Naive thymus-derived CD4-positive, alpha-beta T cell (primary cell): ENCODE measurements around the gene SURF2. TPM values are rescaled to one million over a fixed set of nuclear protein-coding genes. Genes with fewer than 3 reads are reported as not detected.
A peak's percentile ranks its signal among the peaks of the same experiment; 100 is the strongest.
"Not testable (repeated sequence)": the region's sequence is repeated elsewhere in the genome, so short reads cannot be mapped to it uniquely, and the experiment has no call there.

ENCODE experiments used
- ATAC-seq: fragments of 150-1000 bp; cut with Tn5 transposase; 2 replicates; pipeline ENCODE4 v1.10.0; 2021; ENCODE audit warnings: mild to moderate bottlenecking, moderate library complexity
- CTCF ChIA-PET: fragments of 350-600 bp; sonication (Branson Sonifier 250); formaldehyde crosslinking; loops from one replicate; lab custom pipeline; 2021; ENCODE audit warnings: antibody characterized with exemption; lab: Charles Lee
- POLR2A ChIA-PET: fragments of 350-600 bp; sonication (Branson Sonifier 250); formaldehyde crosslinking; loops from one replicate; lab custom pipeline; 2021; ENCODE audit warnings: antibody characterized with exemption, inconsistent platforms; lab: Charles Lee
- DNase-seq, 9 donors: peaks; one replicate each; pipeline versions ENCODE4 v3.0.0 to v3.0.0-alpha.2; 2020 to 2022; ENCODE audit warnings: mixed read lengths in 1 of 9
- H3K27ac ChIP-seq: one replicate; pipeline ENCODE4 v1.7.0; 2013; ENCODE audit warnings: mild to moderate bottlenecking, low read depth, low read length, moderate library complexity
- H3K27me3 ChIP-seq, 2 donors: one replicate each; pipeline ENCODE4 v1.7.0; 2013; ENCODE audit warnings: low read length in 2 of 2, mild to moderate bottlenecking in 2 of 2, moderate library complexity in 2 of 2; ENCODE audit not compliant: control insufficient read depth in 2 of 2, insufficient read depth in 2 of 2
- H3K36me3 ChIP-seq, 3 experiments: 1 replicate in 2 of 3; 2 replicates in 1 of 3; pipeline ENCODE4 v1.7.0; 2013; ENCODE audit warnings: low read length in 3 of 3, mild to moderate bottlenecking in 3 of 3, moderate library complexity in 1 of 3; ENCODE audit not compliant: insufficient read depth in 3 of 3, control insufficient read depth in 2 of 3
- H3K4me1 ChIP-seq, 2 donors: one replicate each; pipeline ENCODE4 v1.7.0; 2013; ENCODE audit warnings: low read length in 2 of 2, mild to moderate bottlenecking in 2 of 2, moderate library complexity in 1 of 2; ENCODE audit not compliant: control insufficient read depth in 2 of 2, insufficient read depth in 2 of 2
- H3K4me3 ChIP-seq: 2 replicates; pipeline ENCODE4 v1.7.0; 2013; ENCODE audit warnings: mild to moderate bottlenecking, low read length
- H3K9me3 ChIP-seq, 3 experiments: 1 replicate in 2 of 3; 2 replicates in 1 of 3; pipeline ENCODE4 v1.7.0; 2013; ENCODE audit warnings: low read length in 3 of 3; ENCODE audit not compliant: control insufficient read depth in 2 of 3
- H3K27ac Mint-ChIP-seq, 9 donors: one replicate each; pipeline ENCODE4 v1.8.0; 2020 to 2022; ENCODE audit warnings: mixed read lengths in 9 of 9, mild to moderate bottlenecking in 8 of 9, moderate library complexity in 5 of 9, inconsistent platforms in 2 of 9
- H3K27me3 Mint-ChIP-seq, 5 donors: one replicate each; pipeline ENCODE4 v1.8.0; 2021 to 2022; ENCODE audit warnings: mixed read lengths in 5 of 5, mild to moderate bottlenecking in 1 of 5
- H3K36me3 Mint-ChIP-seq, 5 donors: one replicate each; pipeline ENCODE4 v1.8.0; 2020 to 2022; ENCODE audit warnings: mixed read lengths in 5 of 5, mild to moderate bottlenecking in 3 of 5, inconsistent platforms in 1 of 5
- H3K4me1 Mint-ChIP-seq, 7 donors: one replicate each; pipeline ENCODE4 v1.8.0; 2020 to 2022; ENCODE audit warnings: mixed read lengths in 7 of 7, mild to moderate bottlenecking in 3 of 7, inconsistent platforms in 1 of 7
- H3K4me3 Mint-ChIP-seq, 10 donors: one replicate each; pipeline ENCODE4 v1.8.0; 2020 to 2022; ENCODE audit warnings: mild to moderate bottlenecking in 10 of 10, mixed read lengths in 10 of 10, moderate library complexity in 6 of 10, inconsistent platforms in 2 of 10
- H3K9me3 Mint-ChIP-seq, 11 donors: one replicate each; pipeline ENCODE4 v1.8.0; 2020 to 2022; ENCODE audit warnings: mixed read lengths in 11 of 11, mild to moderate bottlenecking in 4 of 11, inconsistent platforms in 1 of 11, moderate library complexity in 1 of 11
- intact Hi-C, 2 donors: fragments of 100-400 bp; cut with micrococcal nuclease; formaldehyde crosslinking; loops; one replicate each; pipeline ENCODE4 v1.15.1; 2023
- polyA plus RNA-seq, 2 donors: library from polyadenylated mRNA; unstranded; fragments of 300-500 nt; fragmentation: Illumina TruSeq; gene quantifications; one replicate each; pipeline ENCODE4 v1.2.3, GENCODE V29; 2021
- total RNA-seq, 6 experiments: library from RNA in 5 of 6; stranded (reverse) in 5 of 6; gene quantifications; 1 replicate in 5 of 6; 2 replicates in 1 of 6; pipeline ENCODE4 v1.2.3 and lab custom pipeline; 2021 to 2026

SURF2 gene
- total and polyA plus RNA-seq, 7 experiments from 2014 or later, result 15.0 to 44.5 (median 21.9) TPM

- H3K27me3 Mint-ChIP-seq, result no peaks in the 10 kb centered on the region
- POLR2A ChIA-PET, result interaction anchor here (1.3 to 1.9 kb wide), 5 partner anchors 14 to 304 kb away, joined by 4 to 12 read pairs (median 5); partner anchors contain the start of genes GTF3C5, MED22 and RPL7A
- H3K27ac Mint-ChIP-seq, result peak overlapping the region in 6 of 9 donors; percentile 4 to 76 (median 24)
- DNase-seq, result no peak
- H3K9me3 Mint-ChIP-seq, result no peaks in the 10 kb centered on the region
- H3K4me3 ChIP-seq, result no peak overlapping the region
- H3K36me3 Mint-ChIP-seq, result peaks cover 0 to 28% (median 10%) of the 10 kb centered on the region in 5 donors
- no peaks in the 10 kb centered on the region for H3K27me3 ChIP-seq
- peaks cover 20 to 21% of the 10 kb centered on the region in 2 donors for H3K4me1 ChIP-seq
- peak overlapping the region; percentile 37 for H3K27ac ChIP-seq
- peaks cover 9 to 48% (median 10%) of the 10 kb centered on the region in 3 experiments for H3K36me3 ChIP-seq
- no peaks in the 10 kb centered on the region for H3K9me3 ChIP-seq
- peaks cover 4 to 49% (median 27%) of the 10 kb centered on the region in 7 donors for H3K4me1 Mint-ChIP-seq
- H3K4me3 Mint-ChIP-seq, result peak overlapping the region in 5 of 10 donors; percentile 32 to 96 (median 79)
- ATAC-seq, result no peak
- CTCF ChIA-PET, result no interaction called here
- intact Hi-C loops, result no loop called here
These were observed 22.2 kb upstream of the SURF2 start for GRCh38 chr9:133334161-133334560.

- H3K4me1 Mint-ChIP-seq, result peaks cover 10 to 51% (median 30%) of the 10 kb centered on the region in 7 donors
- Histone ChIP-seq H3K4me3 (peak overlapping the region; percentile 92), H3K27ac (peak overlapping the region; percentile 82), H3K36me3 (peaks cover 9 to 53% (median 10%) of the 10 kb centered on the region in 3 experiments), H3K4me1 (peaks cover 21% of the 10 kb centered on the region in 2 donors)
- DNase-seq, ATAC-seq, H3K9me3 Mint-ChIP-seq, H3K27me3 Mint-ChIP-seq, H3K9me3 ChIP-seq, H3K27me3 ChIP-seq: not testable (repeated sequence)
- peak overlapping the region in 7 of 9 donors; percentile 18 to 95 (median 94) for H3K27ac Mint-ChIP-seq
- intact Hi-C loops, result loop anchor here (5.0 kb wide), 3 partner anchors 142 to 303 kb away; partner anchors contain the start of genes GTF3C5 (in 1 of the 2) and SLC2A6 (in 1 of the 2)
- ChIA-PET CTCF (interaction anchor here (0.6 kb wide), 1 partner anchor 658 kb away, joined by 5 read pairs; no protein-coding TSS in a partner anchor), POLR2A (interaction anchor here (0.7 to 1.8 kb wide), 6 partner anchors 13 to 1883 kb away, joined by 3 to 12 read pairs (median 4); partner anchors contain the start of genes GTF3C5, MED22 and RPL7A)
- peaks cover 0 to 30% (median 17%) of the 10 kb centered on the region in 5 donors for H3K36me3 Mint-ChIP-seq
- peak overlapping the region; percentile 93 to 98 (median 96) for H3K4me3 Mint-ChIP-seq
These were observed 21.5 kb upstream of the SURF2 start for GRCh38 chr9:133334888-133335287.

GRCh38 chr9:133335924-133336811 is 20.2 kb upstream of the SURF2 start, which contains the start of gene SURF6:
Gene SURF6, minus strand, starts transcription at chr9:133336188. Its CDS starts 56 bp downstream, at chr9:133336132.
- Histone ChIP-seq H3K36me3 (peaks cover 9 to 53% (median 10%) of the 10 kb centered on the region in 3 experiments), H3K4me1 (peaks cover 21 to 31% of the 10 kb centered on the region in 2 donors), H3K9me3 (no peaks in the 10 kb centered on the region), H3K27ac (peak within 1 kb of the TSS; percentile 82), H3K27me3 (no peaks in the 10 kb centered on the region), H3K4me3 (peak within 1 kb of the TSS; percentile 92)
- POLR2A ChIA-PET, result interaction anchor here (0.6 to 1.4 kb wide), 2 partner anchors 21 to 36 kb away, joined by 3 read pairs; no protein-coding TSS in a partner anchor
- DNase-seq (peak; percentile 90 to 96 (median 93)), ATAC-seq (peak; percentile 98)
- intact Hi-C loops, result loop anchor here (1.0 to 5.0 kb wide), 10 partner anchors 12 to 1095 kb away; partner anchors contain the start of genes MED22 (in 2 of the 2), RPL7A (in 2 of the 2), STKLD1 (in 2 of the 2) and SURF1 (in 2 of the 2)
- CTCF ChIA-PET, result interaction anchor here (0.7 kb wide), 1 partner anchor 38 kb away, joined by 3 read pairs; no protein-coding TSS in a partner anchor
- Mint-ChIP-seq H3K4me1 (peaks cover 22 to 59% (median 38%) of the 10 kb centered on the region in 7 donors), H3K36me3 (peaks cover 0 to 34% (median 18%) of the 10 kb centered on the region in 5 donors), H3K27ac (peak within 1 kb of the TSS; percentile 90 to 96 (median 94)), H3K27me3 (no peaks in the 10 kb centered on the region), H3K9me3 (no peaks in the 10 kb centered on the region), H3K4me3 (peak within 1 kb of the TSS; percentile 93 to 98 (median 96))

GRCh38 chr9:133339641-133340040 is 16.7 kb upstream of the SURF2 start:
- DNase-seq (no peak), ATAC-seq (no peak)
- intact Hi-C loops, result loop anchor here (5.0 to 10.0 kb wide), 4 partner anchors 138 to 825 kb away; partner anchors contain the start of genes GTF3C5 (in 1 of the 2), RNU6ATAC (in 1 of the 2) and SLC2A6 (in 1 of the 2)
- Histone ChIP-seq H3K36me3 (peaks cover 0 to 53% (median 4%) of the 10 kb centered on the region in 3 experiments), H3K4me3 (no peak overlapping the region), H3K27ac (peak overlapping the region; percentile 27), H3K27me3 (no peaks in the 10 kb centered on the region), H3K9me3 (no peaks in the 10 kb centered on the region), H3K4me1 (peaks cover 12 to 28% of the 10 kb centered on the region in 2 donors)
- Mint-ChIP-seq H3K27ac (peak overlapping the region in 8 of 9 donors; percentile 31 to 87 (median 57)), H3K36me3 (peaks cover 0 to 22% (median 19%) of the 10 kb centered on the region in 5 donors), H3K9me3 (no peaks in the 10 kb centered on the region), H3K27me3 (no peaks in the 10 kb centered on the region), H3K4me1 (peaks cover 22 to 54% (median 40%) of the 10 kb centered on the region in 7 donors), H3K4me3 (peak overlapping the region in 1 of 10 donors; percentile 9)
- ChIA-PET CTCF (no interaction called here), POLR2A (interaction anchor here (1.1 to 2.3 kb wide), 8 partner anchors 9 to 37 kb away, joined by 3 to 10 read pairs (median 4); partner anchors contain the start of genes MED22, RPL7A, SURF1 and SURF2)

- ATAC-seq (no peak), DNase-seq (no peak)
- no peaks in the 10 kb centered on the region for H3K27me3 Mint-ChIP-seq
- peak overlapping the region in 4 of 10 donors; percentile 8 to 36 (median 19) for H3K4me3 Mint-ChIP-seq
- H3K27ac Mint-ChIP-seq, result peak overlapping the region; percentile 6 to 85 (median 67)
- H3K9me3 Mint-ChIP-seq, result no peaks in the 10 kb centered on the region
- H3K36me3 ChIP-seq, result peaks cover 0 to 59% (median 4%) of the 10 kb centered on the region in 3 experiments
- ChIA-PET CTCF (no interaction called here), POLR2A (interaction anchor here (1.1 to 2.3 kb wide), 8 partner anchors 8 to 37 kb away, joined by 3 to 10 read pairs (median 4); partner anchors contain the start of genes MED22, RPL7A, SURF1 and SURF2)
- no peaks in the 10 kb centered on the region for H3K27me3 ChIP-seq
- H3K4me1 ChIP-seq, result peaks cover 6 to 21% of the 10 kb centered on the region in 2 donors
- no peaks in the 10 kb centered on the region for H3K9me3 ChIP-seq
- peaks cover 0 to 23% (median 19%) of the 10 kb centered on the region in 5 donors for H3K36me3 Mint-ChIP-seq
- H3K4me1 Mint-ChIP-seq, result peaks cover 22 to 48% (median 35%) of the 10 kb centered on the region in 7 donors
- H3K4me3 ChIP-seq, result no peak overlapping the region
- peak overlapping the region; percentile 27 for H3K27ac ChIP-seq
- intact Hi-C loops, result loop anchor here in 1 of 2 donors (10.0 kb wide), 1 partner anchor 825 kb away; the partner anchor contains the start of gene RNU6ATAC
These were observed 16.1 kb upstream of the SURF2 start for GRCh38 chr9:133340256-133340655.
